GM18517 (cell line): ENCODE data around the gene BUD31.
"Not testable (repeated sequence)": the region's sequence is repeated elsewhere in the genome, so short reads cannot be mapped to it uniquely, and the experiment has no call there.

Source experiments
- ATAC-seq: cut with Tn5 transposase; IDR thresholded peaks from one replicate; pipeline ENCODE4 v1.9.1; 2021; ENCODE audit warnings: mild to moderate bottlenecking, moderate library complexity; ENCODE audit not compliant: unreplicated experiment

The BUD31 gene

GRCh38 chr7:99397297-99397983 lies 11.3 kb upstream of the BUD31 start:
- no peak for ATAC-seq

- ATAC-seq, result no peak
Observed at GRCh38 chr7:99398891-99399445, 9.8 kb upstream of the BUD31 start.

- no peak for ATAC-seq
Observed at GRCh38 chr7:99399597-99399996, 9.2 kb upstream of the BUD31 start.

- ATAC-seq, result no peak
Observed at GRCh38 chr7:99402854-99403253, 5.9 kb upstream of the BUD31 start.

- ATAC-seq, result no peak
Observed at GRCh38 chr7:99403764-99404163, 5.0 kb upstream of the BUD31 start.

GRCh38 chr7:99404235-99404976 lies 4.4 kb upstream of the BUD31 start:
- no peak for ATAC-seq

- no peak for ATAC-seq
Observed at GRCh38 chr7:99404977-99405320, 3.8 kb upstream of the BUD31 start.

- ATAC-seq, result no peak
Observed at GRCh38 chr7:99406557-99406956, 2.2 kb upstream of the BUD31 start.

- ATAC-seq, result peak; percentile 6
Observed at GRCh38 chr7:99407872-99408378, 844 bp upstream of the BUD31 start.

- no peak for ATAC-seq
Observed at GRCh38 chr7:99409192-99409572, 413 bp downstream of the BUD31 start.

GRCh38 chr7:99409806-99410205 lies 1.0 kb downstream of the BUD31 start:
- ATAC-seq, result no peak

GRCh38 chr7:99410635-99411034 lies 1.9 kb downstream of the BUD31 start:
- no peak for ATAC-seq

- not testable (repeated sequence) for ATAC-seq
Observed at GRCh38 chr7:99415513-99416127, 6.9 kb downstream of the BUD31 start.

- no peak for ATAC-seq
Observed at GRCh38 chr7:99418260-99418659, 9.5 kb downstream of the BUD31 start.

GRCh38 chr7:99419323-99420021 lies 10.7 kb downstream of the BUD31 start:
- no peak for ATAC-seq

GRCh38 chr7:99420213-99420612 lies 11.4 kb downstream of the BUD31 start:
- ATAC-seq, result no peak

- ATAC-seq, result no peak
Observed at GRCh38 chr7:99420986-99421385, 12.2 kb downstream of the BUD31 start.

GRCh38 chr7:99422186-99422585 lies 13.4 kb downstream of the BUD31 start:
- no peak for ATAC-seq

- no peak for ATAC-seq
Observed at GRCh38 chr7:99422625-99423024, 13.9 kb downstream of the BUD31 start.

GRCh38 chr7:99424932-99425730 lies 16.4 kb downstream of the BUD31 start:
- ATAC-seq, result no peak
